ENCODE results near the gene KCNIP4.

- TF ChIP-seq YY1 (IDR thresholded peaks at IDR 0.05; ENCODE audit: insufficient read depth, insufficient read length): no peak
- TF ChIP-seq SUZ12 (IDR thresholded peaks at IDR 0.05; ENCODE audit: extremely low read depth, insufficient read depth, insufficient read length): no peak
Observed at GRCh38 chr4:20847124-20847747, 1101.3 kb downstream of the KCNIP4 start.
